Measurements from ENCODE around the gene CBLB. TPM values are rescaled to one million over a fixed set of nuclear protein-coding genes. Genes with fewer than 3 reads are reported as not detected.
A peak's percentile ranks its signal among the peaks of the same experiment; 100 is the strongest.

The CBLB gene
- total and polyA plus RNA-seq, 7 donors: 4.2 to 18.2 (median 12.1) TPM

DNA sequence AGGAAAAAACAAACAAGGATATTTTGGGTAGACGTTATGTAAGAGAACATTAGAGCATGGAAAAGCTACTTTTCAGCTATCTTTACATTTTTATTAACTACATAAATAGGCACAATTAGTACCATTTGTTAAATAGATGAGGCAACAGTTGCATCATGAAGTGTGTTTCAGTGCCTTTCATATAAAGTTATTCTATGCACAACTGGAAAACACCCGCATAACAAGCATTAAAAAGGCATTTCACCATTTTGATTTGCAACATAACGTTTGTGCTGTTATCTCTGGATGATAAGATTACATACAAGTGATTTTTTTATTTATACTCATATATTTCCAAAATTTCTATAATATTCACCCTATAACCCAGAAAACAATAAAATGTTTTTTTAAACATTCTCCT is 69.5 kb downstream of the CBLB start:
- H3K36me3 ChIP-seq (ENCODE audit: insufficient read depth in 1 of 2, low read depth in 1 of 2): no peaks in the 10 kb centered on the region
- no peak overlapping the region for H3K27ac ChIP-seq
- H3K4me3 ChIP-seq: no peak overlapping the region
- no peaks in the 10 kb centered on the region for H3K27me3 ChIP-seq (ENCODE audit: insufficient read depth in 3 of 3, low read length in 2 of 3)
- WGBS, 3 donors: 89 to 95% (median 90%) methylated on average over 3 of the region's 3 CpGs
- DNase-seq (no peak), ATAC-seq (no peak)
- peaks cover 14% of the 10 kb centered on the region for H3K4me1 ChIP-seq
- TF ChIP-seq, protein P1, sequence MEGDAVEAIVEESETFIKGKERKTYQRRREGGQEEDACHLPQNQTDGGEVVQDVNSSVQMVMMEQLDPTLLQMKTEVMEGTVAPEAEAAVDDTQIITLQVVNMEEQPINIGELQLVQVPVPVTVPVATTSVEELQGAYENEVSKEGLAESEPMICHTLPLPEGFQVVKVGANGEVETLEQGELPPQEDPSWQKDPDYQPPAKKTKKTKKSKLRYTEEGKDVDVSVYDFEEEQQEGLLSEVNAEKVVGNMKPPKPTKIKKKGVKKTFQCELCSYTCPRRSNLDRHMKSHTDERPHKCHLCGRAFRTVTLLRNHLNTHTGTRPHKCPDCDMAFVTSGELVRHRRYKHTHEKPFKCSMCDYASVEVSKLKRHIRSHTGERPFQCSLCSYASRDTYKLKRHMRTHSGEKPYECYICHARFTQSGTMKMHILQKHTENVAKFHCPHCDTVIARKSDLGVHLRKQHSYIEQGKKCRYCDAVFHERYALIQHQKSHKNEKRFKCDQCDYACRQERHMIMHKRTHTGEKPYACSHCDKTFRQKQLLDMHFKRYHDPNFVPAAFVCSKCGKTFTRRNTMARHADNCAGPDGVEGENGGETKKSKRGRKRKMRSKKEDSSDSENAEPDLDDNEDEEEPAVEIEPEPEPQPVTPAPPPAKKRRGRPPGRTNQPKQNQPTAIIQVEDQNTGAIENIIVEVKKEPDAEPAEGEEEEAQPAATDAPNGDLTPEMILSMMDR (IDR thresholded peaks at IDR 0.05): no peak
- H3K9me3 ChIP-seq: no peaks in the 10 kb centered on the region
- intact Hi-C loops (cut with DNase I): no loop called here

DNA sequence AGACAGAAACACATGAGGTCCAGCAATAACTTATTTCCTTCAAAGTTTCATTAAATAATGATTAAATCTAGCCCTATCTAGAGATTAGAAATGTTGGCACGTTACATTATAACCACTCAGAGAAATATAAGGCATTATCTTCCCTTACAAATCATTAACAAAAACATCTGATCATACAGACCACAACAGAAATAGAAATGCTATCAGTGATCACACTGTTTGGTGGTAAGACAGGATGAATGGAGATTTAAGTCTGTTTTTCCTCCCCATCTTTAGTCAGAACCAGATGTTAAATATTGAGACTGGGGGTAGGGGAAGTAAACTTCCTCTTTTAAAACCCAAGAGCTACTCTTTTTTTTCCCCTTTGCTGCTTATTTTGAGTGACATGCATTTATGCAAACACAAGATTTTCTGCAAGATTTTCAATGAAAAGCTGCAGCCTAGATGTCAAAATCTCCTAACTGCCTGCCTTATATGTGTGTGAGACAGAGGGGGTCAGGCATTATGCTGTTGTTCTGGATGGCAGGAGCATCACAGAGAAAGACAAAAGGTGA is 70.4 kb downstream of the CBLB start:
- peaks cover 14% of the 10 kb centered on the region for H3K4me1 ChIP-seq
- 74 to 90% (median 85%) methylated on average over 1 of the region's 1 CpG for WGBS, 3 donors
- no peaks in the 10 kb centered on the region for H3K36me3 ChIP-seq (ENCODE audit: insufficient read depth in 1 of 2, low read depth in 1 of 2)
- intact Hi-C loops (cut with DNase I): no loop called here
- no peak overlapping the region for H3K27ac ChIP-seq
- ATAC-seq (no peak), DNase-seq (no peak)
- no peaks in the 10 kb centered on the region for H3K9me3 ChIP-seq
- no peaks in the 10 kb centered on the region for H3K27me3 ChIP-seq (ENCODE audit: insufficient read depth in 3 of 3, low read length in 2 of 3)
- TF ChIP-seq, protein P1 (IDR thresholded peaks at IDR 0.05): no peak
- H3K4me3 ChIP-seq: no peak overlapping the region

DNA sequence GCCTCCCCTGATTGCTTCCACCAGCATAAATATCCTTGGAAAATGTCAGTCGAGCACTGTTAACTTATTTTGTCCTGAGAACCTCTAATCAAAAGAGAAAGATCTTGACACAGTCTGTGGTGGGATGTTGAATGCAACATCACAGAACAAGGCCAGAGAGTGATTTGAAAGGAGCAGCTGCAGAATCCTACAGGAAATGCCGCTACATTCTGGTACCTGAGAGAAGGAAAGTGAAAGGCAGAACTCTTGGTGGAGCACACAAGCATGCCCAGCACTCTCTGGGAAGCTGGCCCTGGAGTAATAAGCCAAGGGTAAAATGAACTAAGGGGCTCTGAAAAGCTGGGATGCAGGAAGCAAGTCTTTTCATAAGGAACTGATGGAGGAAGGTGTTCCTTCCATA is 75.8 kb downstream of the CBLB start:
- TF ChIP-seq, protein P1 (IDR thresholded peaks at IDR 0.05): no peak
- Histone ChIP-seq H3K4me1 (peaks cover 20% of the 10 kb centered on the region), H3K9me3 (no peaks in the 10 kb centered on the region), H3K36me3 (ENCODE audit: insufficient read depth in 1 of 2, low read depth in 1 of 2) (no peaks in the 10 kb centered on the region), H3K27me3 (ENCODE audit: insufficient read depth in 3 of 3, low read length in 2 of 3) (no peaks in the 10 kb centered on the region), H3K4me3 (no peak overlapping the region), H3K27ac (no peak overlapping the region)
- ATAC-seq (peak in 1 of 4 donors; percentile 17), DNase-seq (no peak)
- intact Hi-C loops (cut with DNase I): no loop called here
- WGBS, 3 donors: 56 to 77% (median 58%) methylated on average over 2 of the region's 2 CpGs

DNA sequence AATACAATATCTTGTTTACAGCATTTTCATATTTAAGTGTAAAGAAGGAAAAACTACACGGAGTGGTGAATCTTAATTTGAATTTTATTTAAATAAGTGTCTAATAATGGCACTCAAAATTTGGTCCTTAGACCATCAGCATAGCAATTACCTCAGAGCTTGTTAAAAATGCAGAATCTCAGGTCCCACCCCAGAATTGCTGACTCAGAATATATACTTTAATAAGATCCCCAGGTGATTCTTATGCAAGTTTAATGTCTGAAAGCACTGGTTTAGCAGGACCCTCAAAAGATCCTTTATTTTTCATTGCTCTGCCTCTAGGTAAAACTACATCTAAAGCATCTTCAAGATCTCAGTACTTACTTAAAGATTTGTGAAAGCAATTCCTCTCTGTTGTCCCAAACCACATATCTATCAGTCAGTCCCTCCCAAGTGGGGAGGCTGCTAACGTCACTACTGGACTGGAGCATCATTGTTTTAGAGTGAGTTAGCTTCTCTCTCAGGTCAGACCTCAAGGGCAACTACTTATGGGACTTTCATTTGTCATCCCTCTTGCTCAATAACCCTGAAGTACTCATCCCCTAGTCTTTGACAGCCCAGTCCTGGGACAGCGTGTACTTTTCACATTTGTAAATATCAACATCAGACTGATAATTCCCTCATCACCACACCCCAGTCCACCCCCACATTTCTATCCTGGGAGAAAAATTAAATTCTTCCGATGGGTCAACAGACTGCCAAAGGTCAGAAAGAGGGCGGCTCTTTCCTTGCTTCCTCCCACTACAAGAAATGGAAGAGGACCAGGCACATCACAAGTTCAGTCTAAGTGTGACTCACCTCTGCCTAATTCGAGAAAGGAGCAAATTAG is 76.7 kb downstream of the CBLB start:
- intact Hi-C loops (cut with DNase I): no loop called here
- ATAC-seq (peak; percentile 86 to 98 (median 96)), DNase-seq (peak; percentile 74 to 83)
- Histone ChIP-seq H3K27ac (peak overlapping the region; percentile 46), H3K4me1 (peaks cover 20% of the 10 kb centered on the region), H3K27me3 (ENCODE audit: insufficient read depth in 3 of 3, low read length in 2 of 3) (no peaks in the 10 kb centered on the region), H3K4me3 (no peak overlapping the region), H3K9me3 (no peaks in the 10 kb centered on the region), H3K36me3 (ENCODE audit: insufficient read depth in 1 of 2, low read depth in 1 of 2) (no peaks in the 10 kb centered on the region)
- TF ChIP-seq, protein P1 (IDR thresholded peaks at IDR 0.05): no peak
- WGBS, 3 donors: 38 to 48% (median 47%) methylated on average over 6 of the region's 6 CpGs

Data from psoas muscle (tissue), 8 donors.